ENCODE data around the gene PSENEN. TPM values are rescaled to one million over a fixed set of nuclear protein-coding genes. Genes with fewer than 3 reads are reported as not detected.

The PSENEN gene
- total and polyA plus RNA-seq, 9 of the 15 experiments (the other 6 are each of a cell fraction or from before 2014, with no cell fraction given), result 34.5 to 299 (median 61.1) TPM

GRCh38 chr19:35774274-35775045, 29.0 kb downstream of the PSENEN start (continued):
- TF ChIP-seq CEBPB (tag; IDR thresholded peaks at IDR 0.05) (peak; percentile 31; the same call in 1 of the 2 replicates), MGA (IDR thresholded peaks at IDR 0.05) (no peak), ZNF232 (CRISPR knock-in tag; IDR thresholded peaks at IDR 0.05) (no peak), C11orf30 (IDR thresholded peaks at IDR 0.05; ENCODE audit: low read depth) (no peak), PURB (CRISPR knock-in tag; IDR thresholded peaks at IDR 0.05; ENCODE audit: low read depth) (no peak)
- TF ChIP-seq, protein P1, sequence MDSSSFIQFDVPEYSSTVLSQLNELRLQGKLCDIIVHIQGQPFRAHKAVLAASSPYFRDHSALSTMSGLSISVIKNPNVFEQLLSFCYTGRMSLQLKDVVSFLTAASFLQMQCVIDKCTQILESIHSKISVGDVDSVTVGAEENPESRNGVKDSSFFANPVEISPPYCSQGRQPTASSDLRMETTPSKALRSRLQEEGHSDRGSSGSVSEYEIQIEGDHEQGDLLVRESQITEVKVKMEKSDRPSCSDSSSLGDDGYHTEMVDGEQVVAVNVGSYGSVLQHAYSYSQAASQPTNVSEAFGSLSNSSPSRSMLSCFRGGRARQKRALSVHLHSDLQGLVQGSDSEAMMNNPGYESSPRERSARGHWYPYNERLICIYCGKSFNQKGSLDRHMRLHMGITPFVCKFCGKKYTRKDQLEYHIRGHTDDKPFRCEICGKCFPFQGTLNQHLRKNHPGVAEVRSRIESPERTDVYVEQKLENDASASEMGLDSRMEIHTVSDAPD (CRISPR knock-in tag; IDR thresholded peaks at IDR 0.05), result no peak
